ENCODE measurements around the gene OGDHL. TPM values are rescaled to one million over a fixed set of nuclear protein-coding genes. Genes with fewer than 3 reads are reported as not detected.
"Not testable (repeated sequence)": the region's sequence is repeated elsewhere in the genome, so short reads cannot be mapped to it uniquely, and the experiment has no call there.

Gene OGDHL
- 6.9 TPM for total RNA-seq

DNA sequence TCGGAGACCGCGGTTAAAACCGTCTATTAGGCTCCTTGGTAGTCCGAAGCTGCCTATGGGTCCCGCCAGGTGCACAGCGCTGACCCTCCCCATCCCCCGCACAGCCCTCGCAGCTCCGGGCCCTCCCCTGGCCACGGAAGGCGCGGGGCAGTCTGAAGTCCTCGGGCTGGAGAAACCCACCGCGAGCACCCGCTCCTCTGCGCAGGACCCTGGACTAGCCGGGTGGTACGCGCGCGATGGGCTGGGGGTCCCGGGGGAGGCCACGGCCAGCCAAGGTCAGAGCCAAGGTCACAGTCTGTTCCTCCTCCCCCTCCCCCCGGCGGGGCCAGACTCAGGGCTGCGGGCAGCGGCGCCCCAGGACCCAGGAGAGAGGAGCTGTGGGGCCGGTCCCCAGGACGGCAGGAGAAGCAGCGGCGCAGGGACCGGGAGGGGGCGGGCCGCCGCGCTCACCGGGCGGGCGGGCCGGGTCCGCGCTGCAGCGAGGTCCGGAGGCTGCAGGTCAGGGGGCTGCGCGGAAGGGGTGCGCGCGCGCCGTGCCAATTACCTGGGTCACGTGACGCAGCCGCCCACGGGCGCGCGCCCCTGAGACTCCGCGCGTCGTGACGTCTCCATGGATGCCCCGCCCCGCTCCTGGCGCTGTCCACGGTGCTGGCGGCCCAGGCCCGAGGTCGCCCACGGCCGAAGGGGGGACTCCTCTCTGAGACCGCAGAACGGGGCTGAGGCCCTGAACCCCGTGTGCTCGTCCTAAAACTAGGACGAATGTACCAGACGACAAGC, at the start of gene OGDHL:
OGDHL (minus strand) TSS at position 535 of the 777 bp plus-strand sequence. CDS start 3,731 bp downstream, outside the sequence.
- FAIRE-seq = no peak

DNA sequence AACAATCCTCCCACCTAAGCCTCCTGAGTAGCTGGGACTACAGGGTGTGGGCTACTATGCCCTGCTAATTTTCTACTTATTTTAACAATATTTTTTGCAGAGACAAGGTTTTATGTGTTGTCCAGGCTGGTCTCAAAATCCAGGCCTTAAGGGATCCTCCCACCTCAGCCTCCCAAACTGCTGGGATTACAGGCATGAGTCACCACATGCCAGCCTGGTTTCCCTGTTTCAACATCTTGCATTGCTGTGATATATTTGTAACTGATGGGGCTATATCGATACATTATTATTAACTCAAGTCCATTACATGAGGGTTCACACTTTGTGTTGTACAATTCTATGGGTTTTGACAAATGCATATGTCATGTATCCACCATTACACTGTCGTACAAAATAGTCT, 41.9 kb upstream of the OGDHL start:
- FAIRE-seq (no peak), DNase-seq (ENCODE audit: low spot score in 2 of 2) (no peak)

More for the DNA sequence above, at the start of gene OGDHL:
- peak; percentile 76 to 82 for DNase-seq (ENCODE audit: low spot score in 2 of 2)

DNA sequence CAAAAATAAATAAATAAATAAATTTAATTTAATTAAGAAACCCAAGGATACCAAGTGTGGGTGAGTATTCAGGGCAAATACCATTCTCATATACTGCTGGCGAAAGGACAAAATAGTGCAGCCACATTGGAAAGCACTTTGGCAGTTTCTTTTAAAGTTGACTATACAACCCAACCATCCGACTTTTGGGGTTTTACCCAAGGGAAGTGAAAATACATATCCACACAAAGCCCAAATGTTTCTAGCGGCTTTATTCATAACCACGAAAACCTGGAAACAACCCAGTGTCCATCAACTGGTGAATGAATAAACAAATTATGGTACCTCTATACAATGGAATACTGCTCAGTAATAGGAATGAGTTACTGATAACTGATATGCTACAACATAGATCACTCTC, 36.2 kb upstream of the OGDHL start:
- no peak for DNase-seq (ENCODE audit: low spot score in 2 of 2)

DNA sequence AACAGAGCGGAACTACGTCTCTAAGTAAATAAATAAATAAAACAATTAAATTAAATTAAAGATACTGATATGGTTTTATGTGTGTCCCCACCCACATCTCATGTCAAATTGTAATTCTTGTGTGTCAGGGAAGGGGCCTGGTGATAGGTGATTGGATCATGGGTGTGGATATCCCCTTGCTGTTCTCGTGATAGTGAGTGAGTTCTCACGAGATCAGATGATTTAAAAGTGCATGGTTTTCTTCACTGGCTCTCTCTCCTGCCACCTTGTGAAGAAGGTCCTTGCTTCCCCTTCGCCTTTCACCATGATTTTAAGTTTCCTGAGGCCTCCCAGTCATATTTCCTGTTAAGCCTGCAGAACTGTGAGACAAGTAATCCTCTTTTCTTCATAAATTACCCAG, 29.0 kb upstream of the OGDHL start:
- DNase-seq (ENCODE audit: low spot score in 2 of 2) (no peak), FAIRE-seq (no peak)

More for the DNA sequence above, 36.2 kb upstream of the OGDHL start:
- no peak for FAIRE-seq

DNA sequence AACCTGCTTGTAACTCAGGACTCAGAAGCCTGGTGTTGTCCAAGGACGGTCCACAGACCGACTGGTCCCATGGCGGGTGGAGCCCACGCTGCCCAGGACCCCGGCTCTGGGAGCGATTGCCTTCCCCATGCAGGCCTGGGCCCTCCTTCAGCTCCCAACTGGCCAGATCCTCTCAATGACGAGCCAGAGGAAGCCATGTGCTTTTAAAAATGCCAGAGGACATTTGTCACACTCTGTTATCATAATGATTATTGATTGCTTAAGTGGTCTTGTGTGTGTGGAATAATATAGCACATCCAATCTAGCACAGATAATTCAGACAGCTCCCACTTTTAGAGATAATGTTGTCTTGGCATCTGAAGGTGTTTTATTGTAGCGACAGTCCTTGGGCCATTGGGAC, 22.6 kb upstream of the OGDHL start:
- DNase-seq (ENCODE audit: low spot score in 2 of 2) (no peak), FAIRE-seq (no peak)

DNA sequence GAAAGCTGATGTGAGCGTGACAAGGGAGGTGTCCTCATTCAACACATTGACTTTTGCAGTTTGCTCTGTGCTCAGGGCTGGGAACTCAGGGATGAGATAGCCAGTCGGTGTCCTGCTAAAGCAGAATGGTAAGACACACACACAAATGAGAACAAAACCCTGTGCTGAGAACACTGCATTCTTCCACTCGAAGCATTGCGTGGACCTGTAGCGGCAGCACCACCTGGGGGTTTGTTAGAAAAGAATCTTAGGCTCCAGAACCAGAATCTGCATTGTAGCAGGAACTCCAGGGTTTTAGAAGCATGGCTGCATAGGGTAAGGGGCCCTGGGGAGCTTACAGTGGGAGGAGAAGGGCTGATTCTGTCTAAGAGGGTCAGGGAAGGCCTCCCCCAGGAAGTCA, 21.5 kb upstream of the OGDHL start:
- DNase-seq (ENCODE audit: low spot score in 2 of 2) = no peak
- no peak for FAIRE-seq

DNA sequence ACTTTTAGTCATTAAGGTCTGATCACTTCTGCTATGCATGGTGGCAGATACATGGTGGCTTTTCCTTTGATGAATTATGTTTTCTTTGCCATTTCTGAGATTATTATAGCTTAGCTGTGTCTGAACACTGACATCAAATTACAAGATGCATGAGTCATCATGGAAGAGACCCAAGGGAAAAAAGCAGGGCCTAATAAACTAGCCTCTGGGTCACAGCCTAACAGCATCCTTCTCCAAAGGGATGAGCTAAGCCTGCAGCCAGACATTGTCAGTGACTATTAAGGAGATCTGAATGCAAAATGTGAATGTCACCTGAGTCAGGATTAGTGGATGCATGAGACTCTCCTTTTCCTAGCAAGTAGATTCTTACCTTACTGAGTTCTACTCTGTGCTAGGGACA, 19.1 kb upstream of the OGDHL start:
- FAIRE-seq (no peak), DNase-seq (ENCODE audit: low spot score in 2 of 2) (no peak)

DNA sequence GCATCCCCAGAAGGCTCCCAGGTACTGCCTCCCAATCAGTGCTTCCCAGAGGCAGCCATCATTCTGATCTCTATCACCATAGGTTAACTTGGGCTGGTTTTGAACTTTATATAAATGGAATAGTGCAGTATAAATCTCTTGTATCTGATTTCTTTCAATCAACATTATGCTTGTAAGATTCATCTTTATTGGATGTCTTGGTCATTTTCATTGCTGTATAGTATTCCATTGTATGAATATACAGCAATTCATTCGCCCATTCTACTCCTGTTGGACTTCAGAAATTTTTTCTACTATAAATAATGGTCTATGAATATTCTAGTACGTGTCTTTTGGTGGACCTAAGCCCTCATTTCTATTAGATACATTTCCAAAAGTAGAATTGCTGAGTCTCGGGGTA, 16.1 kb upstream of the OGDHL start:
- FAIRE-seq = no peak
- DNase-seq (ENCODE audit: low spot score in 2 of 2) = no peak

DNA sequence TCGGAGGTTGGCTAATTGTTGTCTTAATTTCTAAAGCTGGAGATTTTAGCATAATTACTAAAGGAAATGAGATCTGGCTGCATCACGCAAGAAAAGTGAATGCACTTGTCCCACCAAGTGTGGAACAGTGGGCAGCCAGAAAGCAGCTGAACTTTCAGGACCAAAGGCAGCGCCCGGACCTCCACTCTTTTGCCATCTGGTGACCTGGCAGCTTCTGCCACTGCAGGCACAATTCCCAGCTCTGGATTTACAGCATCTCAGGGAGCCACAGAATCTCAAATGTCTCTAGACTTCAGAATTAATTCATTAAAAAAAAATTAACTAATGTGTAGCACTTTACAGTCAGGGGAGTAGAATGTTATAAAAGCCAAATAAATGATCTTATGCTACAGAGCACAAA, 14.7 kb upstream of the OGDHL start:
- no peak for FAIRE-seq

DNA sequence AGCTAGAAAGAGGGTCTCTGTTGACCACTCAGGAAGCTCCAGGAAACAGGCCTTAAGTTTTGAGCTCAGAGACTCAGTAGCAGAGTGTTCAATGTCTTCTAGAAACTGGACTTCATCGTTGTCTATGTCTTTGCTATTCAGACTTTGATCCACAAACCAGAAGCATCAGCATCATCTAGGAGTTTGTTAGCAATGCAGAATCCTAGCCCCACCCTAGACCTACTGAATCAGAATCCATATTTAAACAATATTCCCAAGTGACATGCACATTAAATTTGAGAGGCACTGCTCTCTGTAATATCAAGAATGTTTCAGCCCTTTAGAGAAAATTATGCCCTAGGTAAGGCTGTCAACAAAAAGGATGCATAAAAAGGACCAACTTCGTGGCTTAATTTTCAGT, 12.9 kb upstream of the OGDHL start:
- no peak for FAIRE-seq
- no peak for DNase-seq (ENCODE audit: low spot score in 2 of 2)

More for the DNA sequence above, 14.7 kb upstream of the OGDHL start:
- no peak for DNase-seq (ENCODE audit: low spot score in 2 of 2)

DNA sequence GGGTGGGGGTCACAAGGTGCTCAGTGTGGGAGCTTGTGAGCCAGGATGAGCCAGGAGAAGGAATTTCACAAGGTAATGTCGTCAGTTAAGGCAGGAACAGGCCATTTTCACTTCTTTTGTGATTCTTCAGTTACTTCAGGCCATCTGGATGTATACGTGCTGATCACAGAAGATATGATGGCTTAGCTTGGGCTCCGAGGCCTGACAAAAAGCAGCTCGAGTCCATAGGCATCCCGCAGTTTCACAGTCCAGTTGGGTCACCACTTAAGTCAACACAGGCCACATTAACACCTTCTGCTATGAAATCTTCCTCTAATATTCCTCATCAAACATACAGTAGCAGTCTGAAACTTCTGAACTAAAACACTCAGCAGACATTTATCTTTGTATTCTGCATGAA, 10.8 kb upstream of the OGDHL start:
- FAIRE-seq; DNase-seq (ENCODE audit: low spot score in 2 of 2): not testable (repeated sequence)

DNA sequence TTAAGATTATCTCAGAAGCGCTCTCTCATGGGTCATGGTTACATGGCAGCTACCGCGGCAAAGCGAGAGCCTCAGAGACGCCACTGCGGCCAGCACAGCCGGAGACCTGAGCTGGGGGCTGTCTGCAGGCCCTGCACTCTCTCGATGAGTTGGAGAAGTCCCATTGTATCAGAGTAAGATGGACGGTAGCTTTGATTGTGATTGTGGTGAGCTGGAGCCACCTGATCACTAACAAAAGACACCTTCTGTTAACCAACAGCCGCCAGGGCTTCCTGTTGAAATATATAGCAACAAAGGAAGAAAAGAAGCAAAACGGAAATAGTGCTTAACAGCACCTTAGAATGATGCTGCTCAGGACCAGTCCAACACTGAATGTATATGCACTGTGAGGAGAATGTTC, 8.9 kb upstream of the OGDHL start:
- FAIRE-seq; DNase-seq (ENCODE audit: low spot score in 2 of 2): not testable (repeated sequence)

DNA sequence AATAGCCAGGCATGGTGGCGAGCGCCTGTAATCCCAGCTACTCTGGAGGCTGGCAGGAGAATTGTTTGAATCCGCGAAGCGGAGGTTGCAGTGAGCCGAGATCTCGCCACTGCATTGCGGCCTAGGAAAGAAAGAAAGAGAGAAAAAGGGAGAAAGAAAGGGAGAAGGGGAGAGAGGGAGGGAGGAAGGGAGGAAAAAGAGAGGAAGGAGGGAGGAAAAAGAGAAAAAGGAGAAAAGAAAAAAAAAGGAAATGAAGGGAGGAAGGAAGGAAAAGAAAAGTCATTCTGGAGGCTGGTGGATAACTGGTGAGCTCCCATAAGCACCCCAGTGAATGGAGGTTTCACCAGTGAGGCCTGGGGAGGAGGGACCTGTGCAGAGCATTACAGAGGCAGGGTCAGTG, 7.6 kb upstream of the OGDHL start:
- DNase-seq (ENCODE audit: low spot score in 2 of 2) (no peak), FAIRE-seq (no peak)

DNA sequence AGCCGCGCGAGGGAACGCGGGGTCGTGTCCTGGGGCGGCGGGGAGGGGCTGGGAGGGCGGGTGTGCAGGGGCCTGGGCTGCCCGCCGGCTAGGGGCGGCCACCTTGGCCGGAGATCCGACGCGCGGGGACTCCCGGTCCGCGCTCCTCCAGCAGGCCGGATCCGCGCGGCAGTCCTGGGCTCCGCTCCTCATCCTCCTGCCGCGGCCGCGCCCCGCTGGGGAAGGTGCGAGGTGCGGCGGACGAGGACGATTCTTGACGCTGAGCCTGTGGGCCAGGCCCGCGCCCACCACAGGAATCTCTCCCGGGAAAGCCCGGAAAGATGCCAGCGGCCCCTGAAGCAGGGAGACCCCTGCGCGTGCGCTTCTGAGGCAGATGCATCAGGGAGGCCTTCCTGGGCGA, 6.6 kb upstream of the OGDHL start:
- DNase-seq (ENCODE audit: low spot score in 2 of 2) = no peak
- no peak for FAIRE-seq

DNA sequence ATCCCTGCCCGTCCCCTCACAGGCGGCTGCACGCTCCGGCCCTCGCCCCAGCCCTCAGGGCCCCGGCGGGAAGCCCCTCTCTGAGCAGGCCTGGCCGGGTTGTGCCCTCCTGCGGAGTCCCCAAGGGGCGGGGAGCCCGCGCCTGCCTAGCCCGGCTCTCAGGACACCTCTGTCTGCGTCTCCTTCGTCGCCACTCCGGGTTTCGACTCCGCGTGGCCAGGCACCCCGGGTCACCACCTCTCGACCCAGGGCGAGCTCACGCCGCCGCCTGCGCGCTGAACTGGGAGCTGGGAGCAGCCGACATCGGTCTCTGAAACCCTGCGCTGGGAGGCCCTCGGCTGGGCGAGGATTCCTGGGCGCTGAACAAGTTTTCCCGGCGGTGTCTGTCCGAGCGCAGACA, 6.2 kb upstream of the OGDHL start:
- FAIRE-seq = no peak
- DNase-seq (ENCODE audit: low spot score in 2 of 2) = no peak

DNA sequence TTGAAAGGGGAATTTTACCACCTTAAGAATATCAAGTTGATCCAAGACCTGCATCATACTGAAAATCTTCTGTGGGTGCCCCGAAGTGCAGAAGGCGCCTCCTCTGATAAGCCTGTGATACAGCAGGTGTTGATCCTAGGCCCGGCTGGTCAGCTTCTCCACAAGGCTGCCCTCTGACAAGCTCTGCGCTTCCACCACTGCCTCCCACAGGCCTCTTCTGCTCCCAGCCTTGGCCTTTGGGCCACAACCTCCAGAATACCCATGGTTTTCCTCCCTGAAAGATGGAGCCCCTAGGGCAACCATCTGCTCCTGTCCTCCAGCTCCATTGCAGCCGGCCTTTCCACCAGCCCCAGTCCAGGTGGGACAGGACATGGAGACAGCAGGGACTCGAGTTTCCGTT, 5.6 kb upstream of the OGDHL start:
- no peak for FAIRE-seq
- no peak for DNase-seq (ENCODE audit: low spot score in 2 of 2)

DNA sequence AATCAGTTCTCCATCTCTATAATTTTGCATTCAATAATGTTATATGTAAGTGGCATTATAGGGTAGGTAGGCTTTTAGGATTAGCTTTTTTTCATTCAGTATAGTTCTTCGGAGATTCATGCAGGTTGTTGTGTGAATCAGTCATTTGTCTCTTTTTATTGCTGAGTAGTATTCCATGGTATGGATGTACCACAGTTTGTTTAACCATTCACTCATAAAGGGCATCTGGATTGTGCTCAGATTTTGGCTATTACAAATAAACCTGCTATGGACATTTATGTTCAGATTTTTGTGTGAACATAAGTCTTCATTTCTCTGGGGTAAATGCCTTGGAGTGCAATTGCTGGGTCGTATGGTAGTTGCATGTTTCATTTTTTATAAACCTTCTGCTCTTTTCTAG, 4.4 kb upstream of the OGDHL start:
- DNase-seq (ENCODE audit: low spot score in 2 of 2) (no peak), FAIRE-seq (no peak)

DNA sequence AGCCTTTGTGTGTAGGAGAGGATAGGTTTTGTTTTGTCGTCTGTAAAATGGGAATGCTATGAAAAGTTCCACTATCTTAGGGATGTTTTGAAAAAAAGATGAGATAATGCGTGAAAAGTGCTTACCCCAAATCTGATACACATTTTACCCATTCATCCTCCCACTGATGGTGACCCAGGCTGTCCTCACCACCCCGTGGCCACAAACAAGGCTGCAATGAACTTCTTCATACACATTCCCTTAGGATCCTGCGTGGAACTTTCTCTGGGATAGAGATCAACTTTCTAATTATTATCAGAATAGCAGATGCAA, 399 bp upstream of the OGDHL start:
- FAIRE-seq (no peak), DNase-seq (ENCODE audit: low spot score in 2 of 2) (no peak)

DNA sequence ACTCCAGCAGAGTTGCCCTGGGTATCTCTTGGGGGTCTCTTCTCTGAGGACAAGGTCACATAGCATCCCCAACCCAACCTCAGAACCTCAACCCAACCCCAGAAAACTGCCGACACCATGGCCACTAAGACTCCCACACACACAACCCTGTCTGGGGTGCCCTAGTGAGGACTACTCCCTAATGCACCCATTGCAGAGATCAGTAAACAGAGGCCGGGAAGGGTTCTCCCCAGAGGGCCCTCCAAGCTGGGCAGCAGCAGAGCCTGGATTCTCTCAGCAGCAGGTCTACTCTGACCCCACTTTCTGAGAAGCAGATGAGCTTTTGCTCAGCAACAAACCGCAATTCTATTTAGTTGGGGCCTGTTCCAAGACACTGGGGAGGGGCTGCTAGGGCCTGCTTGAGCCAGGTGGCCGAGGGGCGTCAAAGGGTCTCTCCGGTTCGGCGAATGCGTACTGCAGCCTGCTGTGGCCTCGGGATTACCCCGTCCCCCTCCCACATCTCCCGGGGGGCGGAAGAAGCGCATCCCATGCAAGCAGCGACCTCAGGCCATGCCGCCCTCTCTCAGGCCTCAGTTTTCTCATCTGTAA, 828 bp downstream of the OGDHL start:
- DNase-seq (ENCODE audit: low spot score in 2 of 2) (peak in 1 of 2 donors; percentile 9), FAIRE-seq (no peak)

DNA sequence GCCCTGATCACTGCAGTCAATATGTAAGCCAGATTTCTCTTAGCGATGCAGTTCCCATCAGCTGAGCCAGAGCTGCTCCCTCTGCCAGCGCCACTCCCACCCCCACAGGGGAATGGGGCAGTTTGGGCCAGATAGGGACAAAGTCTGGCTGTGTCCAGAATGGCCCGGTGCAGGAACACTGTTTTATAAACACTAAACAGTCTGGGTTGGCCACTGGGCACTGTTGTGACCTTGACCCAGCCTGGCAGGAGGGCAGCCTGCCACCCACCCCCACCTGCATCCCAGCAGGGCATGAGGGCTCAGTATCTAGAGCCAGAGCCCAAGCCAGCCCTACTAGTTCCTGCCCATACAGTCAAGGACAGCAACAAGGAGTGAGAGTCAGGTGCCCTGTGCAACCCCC, 1.3 kb downstream of the OGDHL start:
- DNase-seq (ENCODE audit: low spot score in 2 of 2) = peak in 1 of 2 donors; percentile 31
- FAIRE-seq = no peak

DNA sequence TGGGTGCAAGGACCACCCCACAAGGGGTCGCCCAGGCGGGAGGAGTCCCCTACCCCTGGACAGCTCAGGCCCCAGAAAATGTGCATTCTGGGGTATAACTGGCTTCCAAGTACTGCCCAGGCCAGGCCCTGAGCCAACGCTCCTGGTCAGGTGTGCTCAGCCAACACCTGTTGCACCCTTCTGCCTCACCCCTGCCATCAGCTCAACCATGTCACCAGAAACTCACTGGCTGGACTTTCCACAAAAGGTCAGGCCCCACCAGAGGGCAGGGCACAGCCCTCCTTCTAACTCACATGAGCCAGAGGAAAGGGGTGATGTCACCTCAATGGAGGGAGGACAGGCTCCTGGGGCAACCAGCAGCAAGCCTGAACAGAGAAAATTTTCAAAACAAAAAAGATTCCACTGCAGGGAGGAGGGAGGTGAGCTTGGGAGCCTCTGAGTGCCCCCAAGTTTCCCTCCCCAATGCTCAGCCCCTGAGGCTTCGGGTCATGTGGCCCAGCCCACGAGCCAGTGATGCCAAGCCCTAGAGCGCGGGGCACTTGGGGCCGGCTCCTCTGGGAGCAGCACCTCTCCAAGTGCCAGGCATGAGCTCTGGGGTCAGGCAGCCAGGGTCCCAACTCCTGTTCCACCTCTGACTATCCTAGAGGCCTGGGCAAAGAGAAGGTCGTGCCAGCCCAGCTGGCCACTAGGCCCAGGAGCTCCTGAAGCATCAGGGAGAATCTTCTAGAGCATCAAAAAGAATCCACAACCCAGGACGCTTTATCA, 2.2 kb downstream of the OGDHL start:
- DNase-seq (ENCODE audit: low spot score in 2 of 2) = peak in 1 of 2 donors; percentile 5
- no peak for FAIRE-seq

All from frontal cortex (tissue), 4 donors.